GM19438 (cell line): Measurements from ENCODE around the gene PYROXD2.

Experiments
- ATAC-seq: cut with Tn5 transposase; IDR thresholded peaks from one replicate; pipeline ENCODE4 v1.9.1; 2021; ENCODE audit warnings: low read depth; ENCODE audit not compliant: unreplicated experiment

The PYROXD2 gene

GRCh38 chr10:98435178-98435577 is 20.2 kb upstream of the PYROXD2 start:
- ATAC-seq: no peak

GRCh38 chr10:98433881-98434732 is 19.1 kb upstream of the PYROXD2 start:
- no peak for ATAC-seq

GRCh38 chr10:98433371-98433770 is 18.4 kb upstream of the PYROXD2 start:
- ATAC-seq: no peak

- no peak for ATAC-seq
Measured at GRCh38 chr10:98432330-98432729, 17.3 kb upstream of the PYROXD2 start.

DNA sequence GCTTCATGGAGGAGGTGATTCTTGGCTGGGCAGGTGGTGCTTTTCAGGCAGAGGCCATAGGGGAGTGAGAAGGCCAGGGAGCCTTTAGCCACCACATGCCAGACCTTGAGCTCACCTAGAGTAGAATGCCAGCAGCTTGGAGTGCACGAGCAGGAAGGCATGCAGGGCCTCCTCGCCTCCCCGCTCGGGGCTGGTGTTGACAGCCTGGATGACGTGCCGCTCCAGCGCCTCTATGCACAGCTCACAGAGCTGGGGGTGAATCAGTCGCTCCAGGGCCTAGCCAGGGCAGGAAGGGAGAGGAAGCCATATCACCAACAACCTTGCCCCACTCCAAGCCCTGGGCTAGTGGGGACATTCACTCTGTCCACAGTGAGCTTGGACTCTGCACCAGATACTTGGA is 16.0 kb upstream of the PYROXD2 start:
- ATAC-seq: no peak

- ATAC-seq: no peak
Measured at GRCh38 chr10:98430427-98430826, 15.4 kb upstream of the PYROXD2 start.

GRCh38 chr10:98429320-98430072 is 14.5 kb upstream of the PYROXD2 start:
- ATAC-seq: no peak

- ATAC-seq: no peak
Measured at GRCh38 chr10:98427011-98427515, 12.1 kb upstream of the PYROXD2 start.

DNA sequence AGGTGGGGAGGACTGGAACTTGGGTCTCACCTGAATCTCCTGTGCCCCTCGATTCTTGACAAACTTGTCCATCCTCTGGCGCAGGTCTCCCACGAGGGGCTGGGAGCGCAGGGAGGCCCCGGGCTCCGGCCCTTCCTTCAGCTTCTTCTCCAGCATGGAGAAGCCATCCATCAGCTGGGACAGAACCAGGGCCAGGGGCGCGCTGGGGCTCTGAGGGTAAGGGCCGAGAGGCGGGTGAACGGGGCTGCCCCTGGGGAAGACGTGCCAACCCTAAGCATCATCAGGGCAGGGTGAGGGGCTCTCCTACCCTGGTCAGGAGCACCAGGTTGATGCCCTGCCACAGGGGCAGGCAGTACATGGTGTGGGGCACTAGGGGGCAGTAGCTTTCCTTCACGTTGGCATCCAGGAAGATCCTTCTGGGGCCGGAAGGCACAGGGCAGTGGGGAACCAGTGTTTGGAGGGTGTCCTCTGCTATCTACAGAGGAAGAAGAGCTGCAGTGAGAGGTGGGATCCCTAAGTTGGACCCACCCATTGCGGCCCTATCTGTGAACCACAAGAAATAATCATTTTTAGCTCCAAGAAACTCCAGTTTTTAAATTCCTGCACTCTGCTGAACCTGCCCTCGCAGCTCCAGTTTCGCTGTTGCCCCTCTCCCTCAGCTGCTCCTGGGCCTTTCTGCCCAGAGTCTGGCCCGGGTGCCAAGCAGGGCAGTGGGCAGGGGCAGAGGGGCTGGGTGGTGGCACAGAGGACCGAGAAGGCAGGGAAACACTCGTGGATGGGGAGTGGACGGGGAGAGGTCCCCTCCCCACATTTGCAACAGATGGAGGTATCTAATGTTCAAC is 10.8 kb upstream of the PYROXD2 start:
- ATAC-seq: peak; percentile 65

- ATAC-seq: no peak
Measured at GRCh38 chr10:98424295-98425254, 9.6 kb upstream of the PYROXD2 start.

DNA sequence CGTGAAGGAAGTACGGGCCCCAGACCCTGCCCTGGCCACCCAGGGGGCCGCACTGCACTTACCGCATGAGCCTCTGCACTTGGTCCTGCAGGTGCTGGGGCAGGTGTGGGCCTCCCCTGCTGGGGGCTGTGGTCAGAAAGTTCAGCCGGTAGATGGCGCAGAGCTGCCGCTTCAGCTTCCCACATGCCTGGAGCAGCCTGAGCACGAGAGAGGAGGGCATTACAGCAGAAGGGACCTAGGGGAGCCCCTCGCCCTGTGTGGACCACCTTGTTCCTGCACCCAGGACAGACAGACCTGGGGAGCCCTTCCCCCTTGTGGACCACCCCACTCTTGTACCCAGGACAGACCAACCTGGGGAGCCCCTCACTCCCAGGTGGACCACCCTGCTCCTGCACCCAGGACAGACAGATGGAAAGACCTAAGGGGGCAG is 8.7 kb upstream of the PYROXD2 start:
- no peak for ATAC-seq

DNA sequence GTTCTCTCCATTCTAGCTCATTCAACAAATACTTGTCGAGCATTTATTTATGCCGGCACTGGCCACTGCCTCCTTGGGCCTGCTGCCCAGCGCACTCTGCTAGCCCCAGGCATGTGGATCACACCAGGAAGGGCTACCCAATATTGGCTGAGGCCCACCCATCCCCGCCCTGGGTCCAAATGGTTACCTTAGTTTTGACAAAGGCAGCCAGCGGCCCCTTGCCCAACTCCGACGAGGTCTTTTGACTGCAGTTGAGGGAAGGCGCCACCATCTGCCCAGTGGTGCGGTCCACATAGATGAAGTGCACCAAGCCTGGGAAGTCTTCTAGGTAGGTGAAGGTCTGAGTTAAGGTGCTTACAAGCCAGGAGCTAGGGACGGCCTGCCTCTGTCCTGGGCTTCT is 7.2 kb upstream of the PYROXD2 start:
- ATAC-seq: no peak

GRCh38 chr10:98420786-98421185 is 5.8 kb upstream of the PYROXD2 start:
- no peak for ATAC-seq

- ATAC-seq: no peak
Measured at GRCh38 chr10:98419469-98420261, 4.7 kb upstream of the PYROXD2 start.

DNA sequence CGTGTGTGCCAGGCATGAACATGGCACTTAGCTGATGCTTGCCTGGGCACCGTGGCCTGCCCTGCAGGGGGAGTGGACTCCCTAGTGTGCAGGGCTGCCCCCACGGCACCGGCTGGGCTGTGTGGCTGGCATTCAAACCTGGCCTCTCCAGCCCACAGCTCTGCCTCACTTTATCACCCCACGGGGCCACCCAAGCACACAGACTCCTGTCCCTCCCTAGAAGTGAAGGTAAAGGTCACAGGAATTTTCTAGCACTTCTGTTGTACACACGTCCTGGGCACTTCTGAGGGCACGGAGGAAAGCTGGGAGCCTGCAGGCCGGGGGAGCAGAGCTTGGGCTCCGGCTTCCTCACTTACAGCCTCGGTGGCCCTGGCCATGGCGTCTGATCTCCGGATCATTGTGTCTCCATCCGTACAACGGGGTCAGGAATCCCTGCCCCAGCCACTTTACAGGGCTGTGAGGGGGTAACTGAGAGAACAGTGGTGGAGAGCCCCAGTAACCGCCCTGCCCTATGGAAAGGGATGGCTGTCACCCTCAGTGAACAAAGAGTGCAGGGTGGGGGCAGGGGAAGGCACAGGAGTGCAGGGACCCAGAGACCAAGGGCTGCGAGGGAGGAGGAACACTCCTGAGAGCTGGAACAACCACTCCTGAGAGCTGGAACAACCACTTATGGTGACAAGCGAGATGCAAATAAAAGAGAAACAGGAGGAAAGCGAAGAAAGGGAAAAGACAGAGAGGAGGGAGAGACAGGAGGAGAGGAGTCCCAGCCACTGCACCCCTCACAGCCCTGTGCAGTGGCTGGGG is 3.9 kb upstream of the PYROXD2 start:
- no peak for ATAC-seq

- ATAC-seq: no peak
Measured at GRCh38 chr10:98417973-98418664, 3.1 kb upstream of the PYROXD2 start.

DNA sequence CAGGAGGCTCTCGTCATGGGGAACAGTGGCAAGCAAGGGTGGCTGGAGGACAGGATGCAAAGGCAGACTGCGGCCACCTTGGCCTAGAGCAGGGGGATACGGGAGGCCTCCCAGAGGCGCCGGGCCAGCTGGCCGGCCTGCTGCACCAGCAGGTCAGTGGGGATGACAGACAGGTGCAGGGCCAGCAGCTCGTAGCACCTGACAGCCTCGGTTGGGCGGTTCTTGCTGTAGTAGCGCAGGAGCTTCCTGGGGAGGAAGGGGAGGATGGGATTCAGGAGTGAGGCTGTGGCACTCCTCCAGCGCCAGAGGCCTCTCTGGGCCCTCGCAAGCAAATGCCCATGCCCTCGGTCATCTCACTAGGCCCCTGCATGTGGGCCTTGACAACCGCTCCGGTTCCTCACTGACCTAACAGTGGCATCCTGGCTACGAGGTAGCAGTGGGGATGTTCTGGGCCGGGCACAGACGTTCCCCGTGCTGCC is 2.5 kb upstream of the PYROXD2 start:
- no peak for ATAC-seq
